Urothelium cell line (cell line): ENCODE measurements around the gene ATE1.
A peak's percentile ranks its signal among the peaks of the same experiment; 100 is the strongest.
"Not testable (repeated sequence)": the region's sequence is repeated elsewhere in the genome, so short reads cannot be mapped to it uniquely, and the experiment has no call there.

Source experiments
- DNase-seq: peaks from one replicate; pipeline ENCODE4 v3.0.0; 2011; ENCODE audit warnings: low spot score, mixed read lengths
- FAIRE-seq: peaks from 2 replicates; lab custom pipeline; 2011; peaks lifted over from hg19 to GRCh38; lab: Jason Lieb, UNC

Gene ATE1

DNA sequence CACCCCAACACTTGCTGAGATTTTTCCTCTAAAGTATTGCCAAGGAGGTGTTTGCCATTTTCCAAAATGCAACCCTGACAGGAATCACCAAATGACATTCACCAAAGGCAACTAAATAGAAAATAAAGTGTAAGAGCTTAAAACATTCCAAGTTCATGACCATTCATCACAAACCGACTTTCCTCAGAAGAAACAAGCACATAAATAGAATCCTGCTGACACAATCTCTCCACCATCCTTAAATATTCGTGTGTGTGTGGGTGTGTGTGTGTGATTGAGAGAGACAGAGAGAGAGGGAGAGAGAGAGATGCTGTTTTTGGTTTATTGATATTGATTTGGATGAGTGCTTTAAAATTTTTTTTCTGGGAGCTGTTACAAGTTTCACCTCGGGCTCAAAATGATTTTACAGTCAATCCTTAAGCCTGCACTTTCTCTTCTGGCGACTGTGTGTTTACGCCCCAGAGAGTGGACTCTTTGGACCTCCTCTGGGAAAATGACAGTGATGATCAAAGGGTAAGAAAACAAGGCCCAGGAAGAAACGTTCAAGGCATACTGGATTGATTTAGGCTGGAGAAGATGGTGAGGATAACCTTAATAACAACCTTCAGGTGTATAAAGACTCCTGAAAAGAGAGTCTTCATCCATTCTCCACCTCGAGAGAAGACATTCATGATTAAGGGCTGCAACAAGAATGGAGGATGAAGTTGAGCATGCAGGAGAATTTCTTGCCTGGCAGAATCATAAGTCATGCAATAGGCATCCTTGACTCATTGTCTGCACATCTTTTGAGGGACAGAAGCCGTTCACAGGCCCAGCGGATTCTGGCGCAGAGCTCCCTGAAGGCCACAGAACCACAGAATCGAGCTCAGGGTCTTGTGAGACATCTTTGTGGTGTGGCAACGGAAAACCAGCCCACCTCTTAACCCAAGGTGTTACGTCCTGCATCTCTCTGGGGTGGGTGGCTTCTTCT, 225.2 kb downstream of the ATE1 start:
- FAIRE-seq, result no peak

DNA sequence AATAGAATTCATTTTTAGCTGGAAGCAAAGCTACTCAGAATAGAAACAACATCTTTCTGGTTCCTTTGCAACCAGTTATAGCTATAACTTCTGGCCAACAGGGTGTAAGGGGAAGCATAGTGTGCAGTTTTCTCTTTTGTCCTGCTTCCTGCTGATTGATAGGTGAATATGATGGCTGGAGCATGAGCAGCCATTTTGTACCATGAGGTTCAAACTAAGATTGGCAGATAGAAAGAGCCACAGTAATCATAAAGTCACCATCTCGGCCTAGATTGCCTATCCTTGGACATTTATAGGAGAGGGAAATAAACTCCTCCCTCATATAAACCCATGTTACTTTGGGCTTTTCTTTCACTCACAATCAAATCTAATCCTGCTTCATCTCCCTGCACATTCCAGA, 227.4 kb downstream of the ATE1 start:
- FAIRE-seq (no peak), DNase-seq (no peak)

More for the DNA sequence above, 225.2 kb downstream of the ATE1 start:
- peak; percentile 76 for DNase-seq

DNA sequence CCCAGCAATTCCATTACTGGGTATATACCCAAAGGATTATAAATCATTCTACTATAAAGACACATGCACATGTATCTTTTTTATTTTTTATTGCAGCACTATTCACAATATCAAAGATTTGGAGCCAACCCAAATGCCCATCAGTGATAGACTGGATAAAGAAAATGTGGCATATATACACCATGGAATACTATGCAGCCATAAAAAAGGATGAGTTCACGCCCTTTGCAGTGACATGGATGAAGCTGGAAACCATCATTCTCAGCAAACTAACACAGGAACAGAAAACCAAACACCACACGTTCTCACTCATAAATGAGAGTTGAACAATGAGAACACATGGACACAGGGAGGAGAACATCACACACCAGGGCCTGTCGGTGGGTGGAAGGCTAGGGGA, 228.1 kb downstream of the ATE1 start:
- not testable (repeated sequence) for FAIRE-seq, DNase-seq

DNA sequence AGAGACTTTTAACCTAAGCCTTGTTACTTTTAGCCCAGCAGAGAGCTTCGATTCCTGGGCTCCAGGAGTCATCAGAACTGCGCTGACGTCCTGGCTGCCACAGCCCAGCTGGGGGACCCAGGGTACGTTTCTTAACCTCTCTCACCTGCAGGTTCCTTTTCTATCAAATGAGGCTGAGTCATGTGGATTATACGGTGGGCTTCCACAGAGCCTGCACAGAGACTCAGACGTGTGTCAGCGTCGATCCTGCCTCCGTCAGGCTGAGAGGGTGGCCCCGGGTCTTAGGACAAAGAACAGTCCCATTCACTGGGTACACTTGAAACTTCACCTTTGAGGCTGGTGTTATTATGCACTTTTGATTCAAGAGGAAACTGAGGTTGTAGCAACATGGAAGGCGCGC, 228.9 kb downstream of the ATE1 start:
- FAIRE-seq, result no peak
- no peak for DNase-seq

DNA sequence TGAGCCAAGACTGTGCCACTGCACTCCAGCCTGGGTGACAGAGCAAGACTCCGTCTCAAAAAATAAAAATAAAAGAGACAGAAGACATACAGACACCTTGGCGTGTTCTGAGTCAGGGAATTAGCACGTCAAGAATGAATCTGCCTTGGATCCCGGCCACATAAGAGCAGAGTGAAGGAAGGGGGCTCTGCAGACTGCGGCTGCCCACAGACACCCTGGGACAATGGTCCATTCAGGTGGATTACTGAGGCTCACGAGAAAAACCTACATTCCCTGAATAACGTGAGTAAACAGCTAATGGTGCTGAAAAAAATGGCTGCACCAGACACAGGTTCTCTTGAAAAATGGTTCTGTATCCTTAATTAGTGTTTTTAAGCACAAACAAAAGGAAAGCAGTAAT, 229.5 kb downstream of the ATE1 start:
- peak; percentile 79 for DNase-seq
- FAIRE-seq, result no peak

DNA sequence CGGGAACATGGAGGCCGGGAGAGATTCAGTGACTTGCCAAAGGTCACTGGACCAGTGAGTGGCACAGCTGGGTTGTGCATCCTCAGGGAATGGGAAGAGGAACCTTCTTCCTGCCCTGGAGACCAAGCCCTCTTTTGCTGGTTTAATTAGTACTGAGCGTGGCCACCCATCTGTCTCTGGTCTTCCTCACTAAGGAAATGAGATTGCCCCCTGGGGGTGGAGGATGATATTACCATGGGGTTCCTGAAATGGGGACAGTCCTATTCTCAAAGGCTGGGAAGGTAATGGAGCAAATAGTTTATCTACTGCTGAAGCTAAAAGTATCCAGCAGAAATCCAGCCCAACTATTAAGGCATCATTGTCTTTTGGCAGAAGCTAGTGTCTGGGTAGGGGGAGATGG, 231.0 kb downstream of the ATE1 start:
- no peak for FAIRE-seq

DNA sequence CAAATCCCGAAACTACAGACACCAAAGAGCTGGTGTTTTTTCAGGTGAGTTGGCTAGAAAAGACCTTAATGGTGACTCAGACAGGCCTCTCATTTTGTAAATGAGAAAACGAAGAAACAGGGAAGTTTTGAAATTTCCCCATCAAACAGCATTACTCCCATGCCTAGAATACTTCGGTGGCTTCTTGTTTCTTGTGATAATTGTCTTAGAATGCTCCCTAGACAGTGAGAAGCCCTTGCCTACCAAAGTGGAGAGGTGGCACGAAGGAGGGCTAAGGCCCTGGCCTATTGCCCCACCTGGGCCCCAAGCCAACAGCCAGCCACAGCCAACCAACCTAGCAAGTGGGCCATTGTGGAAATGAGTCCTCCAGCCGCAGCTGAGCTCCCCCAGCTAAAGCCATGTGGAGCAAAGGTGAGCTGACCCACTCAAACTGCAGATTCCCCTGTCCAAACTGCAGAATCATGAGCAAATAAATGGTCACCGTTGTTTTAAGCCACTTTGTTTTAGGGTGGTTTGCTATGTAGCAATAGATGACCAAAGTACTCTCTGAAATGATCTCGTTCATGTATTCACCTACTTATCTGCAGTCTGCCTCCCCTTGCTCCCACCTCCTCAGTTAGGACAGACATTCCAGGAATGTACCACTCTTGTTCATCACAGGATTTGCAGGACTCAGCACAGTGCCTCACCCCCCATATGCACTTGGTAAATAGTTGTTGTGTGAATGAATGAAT, 231.9 kb downstream of the ATE1 start:
- no peak for DNase-seq
- FAIRE-seq, result peak; percentile 63

More for the DNA sequence above, 231.0 kb downstream of the ATE1 start:
- no peak for DNase-seq

DNA sequence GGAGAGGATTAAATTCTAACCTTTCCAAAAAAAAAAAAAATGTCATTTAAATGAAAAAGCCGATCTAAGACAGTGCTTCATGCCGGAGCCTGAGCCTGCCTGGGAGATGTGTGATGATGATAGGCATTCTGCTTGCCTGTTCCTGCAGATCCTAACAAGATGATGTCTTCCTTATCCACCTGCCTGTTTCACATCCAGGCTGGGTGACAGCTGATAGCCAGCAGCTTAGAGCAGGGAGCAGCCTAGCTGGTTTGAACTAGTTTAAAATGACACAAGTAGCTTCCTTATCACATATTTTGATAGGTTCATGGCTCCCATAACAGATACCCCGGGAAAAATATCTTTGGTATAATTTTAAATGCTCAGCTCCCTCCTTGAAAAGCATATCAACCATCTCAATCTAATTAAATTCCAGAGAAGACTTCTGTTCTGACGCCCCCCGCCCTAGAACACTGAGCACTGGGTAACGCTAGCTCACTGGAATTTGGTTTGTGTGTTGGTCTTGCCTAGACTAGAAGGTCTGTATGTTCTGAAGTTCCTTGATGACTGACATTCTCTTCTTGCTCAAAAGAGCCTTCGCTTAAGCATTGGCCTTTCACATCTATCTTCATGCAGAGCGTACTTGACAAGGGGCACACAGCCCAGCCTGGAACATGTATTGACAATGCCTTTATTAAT, 232.7 kb downstream of the ATE1 start:
- FAIRE-seq (no peak), DNase-seq (no peak)

DNA sequence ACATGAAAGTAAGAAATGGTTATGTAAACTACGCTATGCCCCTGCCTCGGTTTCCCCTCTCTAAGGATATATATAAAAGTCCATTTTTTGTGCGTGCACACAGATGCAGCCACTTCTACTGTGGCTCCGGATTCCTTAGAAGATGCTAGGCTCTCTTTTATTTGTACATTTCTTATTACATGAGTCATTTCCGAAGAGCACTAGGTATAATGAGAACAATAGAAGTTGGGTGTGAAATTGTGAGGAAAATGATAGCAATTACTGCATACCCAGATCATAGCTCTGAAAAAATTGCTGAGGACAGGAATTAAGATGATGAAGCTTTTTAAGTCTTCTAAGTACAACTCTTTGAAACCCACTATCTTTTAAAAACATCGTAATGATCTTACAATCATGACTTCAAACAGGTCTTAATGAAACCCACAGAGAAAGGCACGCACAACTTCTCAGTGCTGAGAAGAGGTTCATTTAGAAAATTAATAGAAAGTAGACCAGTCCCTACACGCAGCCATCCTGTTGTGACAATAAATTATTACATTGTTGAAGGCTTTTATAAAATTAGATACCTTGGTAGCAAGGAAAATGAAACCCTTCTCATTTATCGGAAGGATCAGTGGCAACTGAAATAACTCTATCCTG, 233.4 kb downstream of the ATE1 start:
- no peak for FAIRE-seq

DNA sequence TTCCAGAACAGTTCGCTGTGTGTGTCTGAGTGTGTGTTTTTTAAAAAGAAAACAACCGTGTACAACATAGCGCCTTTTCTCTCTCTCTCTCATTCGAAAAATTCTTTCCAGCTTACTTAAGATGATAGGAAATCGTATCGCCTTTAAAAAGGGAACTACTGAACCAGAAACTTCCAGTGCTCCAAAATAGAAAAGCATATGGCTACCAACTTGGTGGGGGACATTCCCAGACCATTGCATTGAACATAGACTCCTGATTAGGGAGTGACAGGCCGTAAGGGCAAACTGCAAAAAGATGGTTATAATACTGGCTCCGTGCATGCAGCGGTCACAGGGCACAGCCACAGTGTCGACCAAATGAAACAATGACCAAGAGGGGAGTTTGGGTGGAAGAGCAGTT, 235.2 kb downstream of the ATE1 start:
- no peak for DNase-seq
- no peak for FAIRE-seq

More for the DNA sequence above, 233.4 kb downstream of the ATE1 start:
- no peak for DNase-seq

DNA sequence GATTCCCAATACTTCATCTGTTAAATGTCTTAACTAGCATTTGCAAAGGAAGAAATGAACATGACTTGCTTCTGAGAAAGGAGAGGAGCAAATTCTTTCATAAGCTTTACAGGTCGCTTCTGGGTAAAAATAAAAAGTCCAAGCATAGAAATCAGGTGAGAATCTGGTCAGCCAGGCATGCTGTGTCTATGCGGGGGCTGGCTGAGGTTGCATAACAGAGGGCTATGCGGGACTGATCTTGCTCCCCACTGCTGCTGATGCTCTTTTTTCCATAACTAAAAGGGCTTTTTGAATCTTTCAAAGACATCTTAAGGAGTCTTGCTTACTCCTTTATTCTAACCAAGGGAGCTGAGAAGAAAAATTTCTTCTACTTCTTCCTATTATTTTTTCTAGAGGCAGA, 236.9 kb downstream of the ATE1 start:
- DNase-seq, result no peak

More for the DNA sequence above, 236.9 kb downstream of the ATE1 start:
- FAIRE-seq, result no peak
